Effector CD4-positive, alpha-beta T cell (primary cell): ENCODE measurements around the gene RFPL4A.

Source experiments
- DNase-seq: peaks from one replicate; pipeline ENCODE4 v3.0.0-alpha.2; 2020

Gene RFPL4A

GRCh38 chr19:55809381-55810058 is 50.6 kb downstream of the RFPL4A start:
- DNase-seq, result no peak

GRCh38 chr19:55811340-55811739 is 52.4 kb downstream of the RFPL4A start:
- DNase-seq, result no peak

- no peak for DNase-seq
These were observed 53.6 kb downstream of the RFPL4A start for GRCh38 chr19:55812449-55812848.
